KOPT-K1 (cell line): ENCODE results near the gene BTBD2.

ENCODE experiments used
- H3K27ac ChIP-seq: fragments of 200-600 bp; sonication (generic); 2 replicates; pipeline ENCODE4 v1.5.1; 2016; ENCODE audit warnings: antibody characterized with exemption, mild to moderate bottlenecking, low read depth, low read length; ENCODE audit not compliant: poor library complexity, severe bottlenecking
- H3K36me3 ChIP-seq: fragments of 200-600 bp; sonication (generic); 2 replicates; pipeline ENCODE4 v1.5.1; 2017; ENCODE audit warnings: antibody characterized with exemption, mild to moderate bottlenecking, low read length, moderate library complexity; ENCODE audit not compliant: insufficient read depth
- H3K9me3 ChIP-seq: fragments of 200-600 bp; sonication (generic); 2 replicates; pipeline ENCODE4 v1.5.1; 2017; ENCODE audit warnings: antibody characterized with exemption, low read length, mild to moderate bottlenecking; ENCODE audit not compliant: insufficient read depth, poor library complexity, severe bottlenecking

The BTBD2 gene

GRCh38 chr19:2055931-2056836 lies 40.7 kb upstream of the BTBD2 start:
- Histone ChIP-seq H3K36me3 (no peaks in the 10 kb centered on the region), H3K27ac (peak overlapping the region; percentile 64), H3K9me3 (no peaks in the 10 kb centered on the region)

- Histone ChIP-seq H3K9me3 (no peaks in the 10 kb centered on the region), H3K36me3 (no peaks in the 10 kb centered on the region), H3K27ac (no peak overlapping the region)
Observed at GRCh38 chr19:2054763-2055162, 39.2 kb upstream of the BTBD2 start.

- H3K27ac ChIP-seq: no peak overlapping the region
- H3K36me3 ChIP-seq: peaks cover 5% of the 10 kb centered on the region; the same call in 1 of the 2 replicates
- no peaks in the 10 kb centered on the region for H3K9me3 ChIP-seq
Observed at GRCh38 chr19:2053601-2054389, 38.3 kb upstream of the BTBD2 start.

- Histone ChIP-seq H3K9me3 (no peaks in the 10 kb centered on the region), H3K27ac (peak overlapping the region; percentile 67), H3K36me3 (peaks cover 15% of the 10 kb centered on the region; the same call in 1 of the 2 replicates)
Observed at GRCh38 chr19:2051773-2052704, 36.5 kb upstream of the BTBD2 start.

- Histone ChIP-seq H3K9me3 (no peaks in the 10 kb centered on the region), H3K36me3 (peaks cover 21% of the 10 kb centered on the region), H3K27ac (peak within 1 kb of the TSS; percentile 73)
Observed at GRCh38 chr19:2050991-2051772, 35.7 kb upstream of the BTBD2 start, which contains the start of gene MKNK2. MKNK2 (minus strand) TSS chr19:2051244; CDS start chr19:2050851, 393 bp downstream.

GRCh38 chr19:2050349-2050990 lies 35.0 kb upstream of the BTBD2 start:
- Histone ChIP-seq H3K9me3 (no peaks in the 10 kb centered on the region), H3K36me3 (peaks cover 28% of the 10 kb centered on the region), H3K27ac (peak overlapping the region; percentile 73)

- Histone ChIP-seq H3K36me3 (peaks cover 34% of the 10 kb centered on the region), H3K27ac (peak overlapping the region; percentile 73), H3K9me3 (no peaks in the 10 kb centered on the region)
Observed at GRCh38 chr19:2049741-2050348, 34.3 kb upstream of the BTBD2 start.

- H3K27ac ChIP-seq: peak overlapping the region; percentile 73
- H3K36me3 ChIP-seq: peaks cover 37% of the 10 kb centered on the region
- no peaks in the 10 kb centered on the region for H3K9me3 ChIP-seq
Observed at GRCh38 chr19:2048959-2049740, 33.6 kb upstream of the BTBD2 start.

- H3K27ac ChIP-seq: no peak overlapping the region
- H3K9me3 ChIP-seq: no peaks in the 10 kb centered on the region
- H3K36me3 ChIP-seq: peaks cover 39% of the 10 kb centered on the region
Observed at GRCh38 chr19:2048104-2048958, 32.8 kb upstream of the BTBD2 start.

GRCh38 chr19:2047449-2048103 lies 32.1 kb upstream of the BTBD2 start:
- H3K27ac ChIP-seq: no peak overlapping the region
- no peaks in the 10 kb centered on the region for H3K9me3 ChIP-seq
- peaks cover 46% of the 10 kb centered on the region for H3K36me3 ChIP-seq

- H3K27ac ChIP-seq: no peak overlapping the region
- peaks cover 49% of the 10 kb centered on the region for H3K36me3 ChIP-seq
- no peaks in the 10 kb centered on the region for H3K9me3 ChIP-seq
Observed at GRCh38 chr19:2047076-2047448, 31.5 kb upstream of the BTBD2 start.
